ENCODE results near the gene ZNF567.

- TF ChIP-seq CTCF (conservative IDR thresholded peaks at IDR 0.05; ENCODE audit: low read length) (no peak), EZH2phosphoT487 (IDR thresholded peaks at IDR 0.05; ENCODE audit: borderline replicate concordance, low read depth, low read length) (no peak)
These were observed 32.5 kb downstream of the ZNF567 start for GRCh38 chr19:36719687-36720556.
